Liver (tissue), 9 donors: Measurements from ENCODE around the gene DDX25. TPM values are rescaled to one million over a fixed set of nuclear protein-coding genes. Genes with fewer than 3 reads are reported as not detected.

Experiments
- DNase-seq: peaks from one replicate; pipeline ENCODE4 v3.0.0-alpha.2; 2017; ENCODE audit warnings: low spot score
- H3K27ac ChIP-seq, 2 donors: one replicate each; pipeline ENCODE4 v1.7.0; 2013; ENCODE audit warnings: inconsistent platforms in 2 of 2, low read length in 2 of 2, control low read depth in 1 of 2, low read depth in 1 of 2, mild to moderate bottlenecking in 1 of 2
- H3K27me3 ChIP-seq, 4 donors: one replicate each; pipeline versions ENCODE4 v1.6.1 to v1.7.0; 2013; ENCODE audit warnings: low read length in 3 of 4, inconsistent platforms in 1 of 4, mild to moderate bottlenecking in 1 of 4, moderate library complexity in 1 of 4; ENCODE audit not compliant: control insufficient read depth in 4 of 4, insufficient read depth in 4 of 4
- H3K36me3 ChIP-seq, 4 donors: one replicate each; pipeline versions ENCODE4 v1.6.1 to v1.7.0; 2013; ENCODE audit warnings: low read length in 3 of 4, mild to moderate bottlenecking in 3 of 4, low read depth in 1 of 4, moderate library complexity in 1 of 4; ENCODE audit not compliant: control insufficient read depth in 4 of 4, insufficient read depth in 3 of 4
- H3K4me1 ChIP-seq, 4 donors: one replicate each; pipeline versions ENCODE4 v1.6.1 to v1.7.0; 2013; ENCODE audit warnings: low read length in 3 of 4, mild to moderate bottlenecking in 3 of 4, moderate library complexity in 1 of 4; ENCODE audit not compliant: control insufficient read depth in 4 of 4, insufficient read depth in 4 of 4
- H3K4me3 ChIP-seq, 3 donors: one replicate each; pipeline versions ENCODE4 v1.6.1 to v1.7.0; 2013; ENCODE audit warnings: low read length in 3 of 3, control low read depth in 1 of 3, low read depth in 1 of 3, mild to moderate bottlenecking in 1 of 3
- H3K9ac ChIP-seq, 2 donors: one replicate each; pipeline ENCODE4 v1.7.0; 2013; ENCODE audit warnings: low read length in 2 of 2, mild to moderate bottlenecking in 2 of 2, moderate library complexity in 2 of 2, control low read depth in 1 of 2, low read depth in 1 of 2
- H3K9me3 ChIP-seq, 4 donors: one replicate each; pipeline versions ENCODE4 v1.6.1 to v1.7.0; 2013; ENCODE audit warnings: low read length in 3 of 4; ENCODE audit not compliant: control insufficient read depth in 4 of 4
- ATF3 ChIP-seq: IDR thresholded peaks from 2 replicates; pipeline ENCODE4 v1.6.1; 2016; ENCODE audit warnings: antibody characterized with exemption
- CTCF ChIP-seq: fragments of 150-350 bp; IDR thresholded peaks from 2 replicates; pipeline ENCODE4 v1.5.1; 2017; ENCODE audit warnings: improper control_type of control experiment, low read depth, low read length; ENCODE audit not compliant: missing input control
- EGR1 ChIP-seq, 2 donors: IDR thresholded peaks; 2 replicates each; pipeline ENCODE4 v1.6.1; 2016 to 2018; ENCODE audit warnings: antibody characterized with exemption in 2 of 2, low read depth in 2 of 2
- FOXA1 ChIP-seq: IDR thresholded peaks from 2 replicates; pipeline ENCODE4 v1.6.1; 2016; ENCODE audit warnings: antibody characterized with exemption
- FOXA2 ChIP-seq: IDR thresholded peaks from 2 replicates; pipeline ENCODE4 v1.6.1; 2016; ENCODE audit warnings: antibody characterized with exemption
- GABPA ChIP-seq, 2 donors: IDR thresholded peaks in 1 of 2; conservative IDR thresholded peaks in 1 of 2; 2 replicates each; pipeline ENCODE4 v1.6.1; 2016; ENCODE audit warnings: antibody characterized with exemption in 2 of 2, mild to moderate bottlenecking in 1 of 2, moderate library complexity in 1 of 2
- HNF4A ChIP-seq, 2 donors: conservative IDR thresholded peaks; 2 replicates each; pipeline ENCODE4 v1.6.1; 2016; ENCODE audit warnings: antibody characterized with exemption in 2 of 2, mild to moderate bottlenecking in 2 of 2
- HNF4G ChIP-seq: IDR thresholded peaks from 2 replicates; pipeline ENCODE4 v1.6.1; 2016; ENCODE audit warnings: antibody characterized with exemption
- JUND ChIP-seq, 2 donors: IDR thresholded peaks; 2 replicates each; pipeline ENCODE4 v1.6.1; 2016; ENCODE audit warnings: antibody characterized with exemption in 2 of 2
- MAX ChIP-seq: IDR thresholded peaks from 2 replicates; pipeline ENCODE4 v1.6.1; 2016; ENCODE audit warnings: antibody characterized with exemption
- RAD21 ChIP-seq, 2 donors: IDR thresholded peaks; 2 replicates each; pipeline ENCODE4 v1.6.1; 2016; ENCODE audit warnings: antibody characterized with exemption in 2 of 2, mild to moderate bottlenecking in 2 of 2
- REST ChIP-seq: IDR thresholded peaks from 2 replicates; pipeline ENCODE4 v1.6.1; 2016; ENCODE audit warnings: antibody characterized with exemption, mild to moderate bottlenecking
- RXRA ChIP-seq, 2 donors: IDR thresholded peaks; 2 replicates each; pipeline ENCODE4 v1.6.1; 2017 to 2018; ENCODE audit warnings: antibody characterized with exemption in 2 of 2, mild to moderate bottlenecking in 1 of 2
- SP1 ChIP-seq: IDR thresholded peaks from 2 replicates; pipeline ENCODE4 v1.6.1; 2018; ENCODE audit warnings: antibody characterized with exemption, mild to moderate bottlenecking
- TAF1 ChIP-seq: conservative IDR thresholded peaks from 2 replicates; pipeline ENCODE4 v1.6.1; 2016; ENCODE audit warnings: antibody characterized with exemption, mild to moderate bottlenecking
- YY1 ChIP-seq: IDR thresholded peaks from 2 replicates; pipeline ENCODE4 v1.6.1; 2016; ENCODE audit warnings: antibody characterized with exemption, mild to moderate bottlenecking
- ZBTB33 ChIP-seq: IDR thresholded peaks from 2 replicates; pipeline ENCODE4 v1.6.1; 2016; ENCODE audit warnings: antibody characterized with exemption
- WGBS: extraction: QIAGEN DNeasy Blood & Tissue Kit; methylation state at CpG from one replicate; pipeline ENCODE4 v1.1.7; 2013; 5-methylcytosine and 5-hydroxymethylcytosine counted together
- polyA plus RNA-seq, 2 donors: library from polyadenylated mRNA; stranded (reverse) in 1 of 2; unstranded in 1 of 2; fragments of 200-250 nt in 1 of 2; fragments of >200 nt in 1 of 2; fragmentation: Nextera tagmentation in 1 of 2; extraction: Ambion mirVana in 1 of 2; gene quantifications; one replicate each; pipeline versions ENCODE4 v1.2.1 to v1.2.3, GENCODE V29; 2013 to 2015
- total RNA-seq, 2 donors: library from RNA; depleted of rRNA; stranded (reverse); fragments of >200 nt; gene quantifications; one replicate each; pipeline ENCODE4 v1.2.3, GENCODE V29; 2014
- donor health status: healthy.
- donor health status: healthy.
- donor health status: healthy.
- donor health status: healthy.
- donor health status: healthy.

The DDX25 gene
- total and polyA plus RNA-seq, 4 donors = 0.07 to 0.79 (median 0.31) TPM

GRCh38 chr11:125971618-125972017 is 67.3 kb downstream of the DDX25 start:
- TF ChIP-seq RAD21 (IDR thresholded peaks at IDR 0.05) = peak in 1 of 2 donors; percentile 10
- no peak for TF ChIP-seq EGR1 (IDR thresholded peaks at IDR 0.05; ENCODE audit: low read depth in 2 of 2)
- 84% methylated on average over 6 of the region's 6 CpGs for WGBS
- DNase-seq = no peak
- Histone ChIP-seq H3K9ac (no peak overlapping the region), H3K27me3 (no peaks in the 10 kb centered on the region), H3K36me3 (no peaks in the 10 kb centered on the region), H3K27ac (no peak overlapping the region), H3K4me1 (peaks cover 3 to 10% (median 5%) of the 10 kb centered on the region in 4 donors), H3K4me3 (no peak overlapping the region), H3K9me3 (no peaks in the 10 kb centered on the region)

GRCh38 chr11:125974284-125974683 is 70.0 kb downstream of the DDX25 start:
- Histone ChIP-seq H3K9me3 (no peaks in the 10 kb centered on the region), H3K36me3 (no peaks in the 10 kb centered on the region), H3K4me1 (peaks cover 0 to 10% (median 5%) of the 10 kb centered on the region in 4 donors), H3K9ac (no peak overlapping the region), H3K4me3 (no peak overlapping the region), H3K27ac (no peak overlapping the region), H3K27me3 (no peaks in the 10 kb centered on the region)
- DNase-seq = no peak
- no peak for TF ChIP-seq HNF4A (conservative IDR thresholded peaks at IDR 0.05)
- no peak for TF ChIP-seq GABPA (IDR thresholded peaks at IDR 0.05 in 1 of 2, conservative IDR thresholded peaks at IDR 0.05 in 1 of 2)
- TF ChIP-seq FOXA2 = no peak
- no peak for TF ChIP-seq ZBTB33
- TF ChIP-seq REST = no peak
- TF ChIP-seq JUND (IDR thresholded peaks at IDR 0.05) = no peak
- TF ChIP-seq TAF1 = no peak
- TF ChIP-seq SP1 = no peak
- TF ChIP-seq HNF4G = no peak
- TF ChIP-seq MAX = no peak
- no peak for TF ChIP-seq RXRA (IDR thresholded peaks at IDR 0.05)
- no peak for TF ChIP-seq EGR1 (IDR thresholded peaks at IDR 0.05; ENCODE audit: low read depth in 2 of 2)
- TF ChIP-seq FOXA1 = no peak
- no peak for TF ChIP-seq ATF3
- no peak for TF ChIP-seq CTCF
- no peak for TF ChIP-seq YY1
